ENCODE measurements around the gene TEAD1. TPM values are rescaled to one million over a fixed set of nuclear protein-coding genes. Genes with fewer than 3 reads are reported as not detected.

Gene TEAD1
- total RNA-seq, 1 experiment from 2014 or later: 102 TPM

GRCh38 chr11:12968101-12968500 is 293.9 kb downstream of the TEAD1 start:
- TF ChIP-seq POLR2AphosphoS5 (IDR thresholded peaks at IDR 0.05; ENCODE audit: low read depth, low read length) (no peak), TCF7L2 (IDR thresholded peaks at IDR 0.05; ENCODE audit: low read depth, low read length) (no peak), SIN3A (IDR thresholded peaks at IDR 0.05; ENCODE audit: borderline replicate concordance, insufficient read depth, low read depth, low read length) (no peak)
- TF ChIP-seq, protein P1, sequence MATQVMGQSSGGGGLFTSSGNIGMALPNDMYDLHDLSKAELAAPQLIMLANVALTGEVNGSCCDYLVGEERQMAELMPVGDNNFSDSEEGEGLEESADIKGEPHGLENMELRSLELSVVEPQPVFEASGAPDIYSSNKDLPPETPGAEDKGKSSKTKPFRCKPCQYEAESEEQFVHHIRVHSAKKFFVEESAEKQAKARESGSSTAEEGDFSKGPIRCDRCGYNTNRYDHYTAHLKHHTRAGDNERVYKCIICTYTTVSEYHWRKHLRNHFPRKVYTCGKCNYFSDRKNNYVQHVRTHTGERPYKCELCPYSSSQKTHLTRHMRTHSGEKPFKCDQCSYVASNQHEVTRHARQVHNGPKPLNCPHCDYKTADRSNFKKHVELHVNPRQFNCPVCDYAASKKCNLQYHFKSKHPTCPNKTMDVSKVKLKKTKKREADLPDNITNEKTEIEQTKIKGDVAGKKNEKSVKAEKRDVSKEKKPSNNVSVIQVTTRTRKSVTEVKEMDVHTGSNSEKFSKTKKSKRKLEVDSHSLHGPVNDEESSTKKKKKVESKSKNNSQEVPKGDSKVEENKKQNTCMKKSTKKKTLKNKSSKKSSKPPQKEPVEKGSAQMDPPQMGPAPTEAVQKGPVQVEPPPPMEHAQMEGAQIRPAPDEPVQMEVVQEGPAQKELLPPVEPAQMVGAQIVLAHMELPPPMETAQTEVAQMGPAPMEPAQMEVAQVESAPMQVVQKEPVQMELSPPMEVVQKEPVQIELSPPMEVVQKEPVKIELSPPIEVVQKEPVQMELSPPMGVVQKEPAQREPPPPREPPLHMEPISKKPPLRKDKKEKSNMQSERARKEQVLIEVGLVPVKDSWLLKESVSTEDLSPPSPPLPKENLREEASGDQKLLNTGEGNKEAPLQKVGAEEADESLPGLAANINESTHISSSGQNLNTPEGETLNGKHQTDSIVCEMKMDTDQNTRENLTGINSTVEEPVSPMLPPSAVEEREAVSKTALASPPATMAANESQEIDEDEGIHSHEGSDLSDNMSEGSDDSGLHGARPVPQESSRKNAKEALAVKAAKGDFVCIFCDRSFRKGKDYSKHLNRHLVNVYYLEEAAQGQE (IDR thresholded peaks at IDR 0.05; ENCODE audit: insufficient read depth in 1 of 2, low read depth in 2 of 2, low read length in 1 of 2): no peak
- TF ChIP-seq, protein P2, sequence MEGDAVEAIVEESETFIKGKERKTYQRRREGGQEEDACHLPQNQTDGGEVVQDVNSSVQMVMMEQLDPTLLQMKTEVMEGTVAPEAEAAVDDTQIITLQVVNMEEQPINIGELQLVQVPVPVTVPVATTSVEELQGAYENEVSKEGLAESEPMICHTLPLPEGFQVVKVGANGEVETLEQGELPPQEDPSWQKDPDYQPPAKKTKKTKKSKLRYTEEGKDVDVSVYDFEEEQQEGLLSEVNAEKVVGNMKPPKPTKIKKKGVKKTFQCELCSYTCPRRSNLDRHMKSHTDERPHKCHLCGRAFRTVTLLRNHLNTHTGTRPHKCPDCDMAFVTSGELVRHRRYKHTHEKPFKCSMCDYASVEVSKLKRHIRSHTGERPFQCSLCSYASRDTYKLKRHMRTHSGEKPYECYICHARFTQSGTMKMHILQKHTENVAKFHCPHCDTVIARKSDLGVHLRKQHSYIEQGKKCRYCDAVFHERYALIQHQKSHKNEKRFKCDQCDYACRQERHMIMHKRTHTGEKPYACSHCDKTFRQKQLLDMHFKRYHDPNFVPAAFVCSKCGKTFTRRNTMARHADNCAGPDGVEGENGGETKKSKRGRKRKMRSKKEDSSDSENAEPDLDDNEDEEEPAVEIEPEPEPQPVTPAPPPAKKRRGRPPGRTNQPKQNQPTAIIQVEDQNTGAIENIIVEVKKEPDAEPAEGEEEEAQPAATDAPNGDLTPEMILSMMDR (IDR thresholded peaks at IDR 0.05): no peak
- Histone ChIP-seq H3K27ac (ENCODE audit: low read length) (no peak overlapping the region), H3K4me3 (ENCODE audit: low read depth in 2 of 2, low read length in 2 of 2) (no peak overlapping the region), H3K4me1 (ENCODE audit: control insufficient read depth, insufficient read depth, low read length) (no peaks in the 10 kb centered on the region), H3K9me3 (ENCODE audit: control insufficient read depth, insufficient read depth, low read depth, low read length) (no peaks in the 10 kb centered on the region), H3K27me3 (ENCODE audit: control insufficient read depth, insufficient read depth, low read length) (peaks cover 6% of the 10 kb centered on the region; the same call in 1 of the 2 replicates), H3K36me3 (ENCODE audit: control insufficient read depth, insufficient read depth, low read length) (no peaks in the 10 kb centered on the region)
- no TSS peak for BruUV-seq (replicated peaks)
- in situ Hi-C loops (cut with HindIII; ENCODE audit: low pct_unique_long_range_greater_than_20kb, low sequenced_read_pairs) (no loop called here), intact Hi-C loops (cut with micrococcal nuclease; ENCODE audit: unreplicated experiment) (no loop called here)
- no peak for ATAC-seq
- CTCF ChIA-PET: interaction anchor here (0.6 kb wide), 1 partner anchor 732 kb away, joined by 3 read pairs; no protein-coding TSS in a partner anchor
- POLR2A ChIA-PET: no interaction called here
- DNase-seq (ENCODE audit: low read depth, low spot score): no peak

DNA sequence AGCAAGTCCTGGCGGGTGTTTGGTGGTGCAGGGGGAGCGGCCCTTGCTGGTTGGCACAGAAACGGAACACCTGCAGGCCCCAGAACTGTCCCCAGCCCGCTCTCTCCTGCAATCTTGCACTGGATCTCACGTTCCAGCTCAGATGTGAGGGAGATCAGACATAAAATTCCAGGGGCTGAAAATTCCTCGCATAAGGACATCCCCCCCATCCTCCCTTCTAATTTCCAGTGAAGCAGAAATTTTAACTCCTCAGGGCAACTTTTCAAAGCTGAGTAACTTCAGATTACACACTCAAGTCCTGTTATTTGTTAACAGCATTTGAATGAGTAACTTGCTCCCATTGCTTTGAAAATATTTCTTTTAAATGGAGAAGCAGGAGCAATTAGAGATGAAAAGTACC is 294.6 kb downstream of the TEAD1 start:
- Histone ChIP-seq H3K9me3 (ENCODE audit: control insufficient read depth, insufficient read depth, low read depth, low read length) (no peaks in the 10 kb centered on the region), H3K36me3 (ENCODE audit: control insufficient read depth, insufficient read depth, low read length) (no peaks in the 10 kb centered on the region), H3K27ac (ENCODE audit: low read length) (no peak overlapping the region), H3K4me3 (ENCODE audit: low read depth in 2 of 2, low read length in 2 of 2) (no peak overlapping the region), H3K4me1 (ENCODE audit: control insufficient read depth, insufficient read depth, low read length) (no peaks in the 10 kb centered on the region), H3K27me3 (ENCODE audit: control insufficient read depth, insufficient read depth, low read length) (peaks cover 6% of the 10 kb centered on the region; the same call in 1 of the 2 replicates)
- ChIA-PET POLR2A (no interaction called here), CTCF (no interaction called here)
- no peak for ATAC-seq
- intact Hi-C loops (cut with micrococcal nuclease; ENCODE audit: unreplicated experiment): no loop called here
- DNase-seq (ENCODE audit: low read depth, low spot score): no peak
- in situ Hi-C loops (cut with HindIII; ENCODE audit: low pct_unique_long_range_greater_than_20kb, low sequenced_read_pairs): no loop called here
- no TSS peak for BruUV-seq (replicated peaks)
- no peak for TF ChIP-seq TCF7L2 (IDR thresholded peaks at IDR 0.05; ENCODE audit: low read depth, low read length)
- no peak for TF ChIP-seq POLR2AphosphoS5 (IDR thresholded peaks at IDR 0.05; ENCODE audit: low read depth, low read length)
- TF ChIP-seq, protein P1 (IDR thresholded peaks at IDR 0.05; ENCODE audit: insufficient read depth in 1 of 2, low read depth in 2 of 2, low read length in 1 of 2): no peak
- TF ChIP-seq, protein P2 (IDR thresholded peaks at IDR 0.05): no peak
- TF ChIP-seq SIN3A (IDR thresholded peaks at IDR 0.05; ENCODE audit: borderline replicate concordance, insufficient read depth, low read depth, low read length): no peak
